GM12878 (cell line): Measurements from ENCODE around the gene APOBEC2. TPM values are rescaled to one million over a fixed set of nuclear protein-coding genes. Genes with fewer than 3 reads are reported as not detected.

Experiments
- ATAC-seq: fragments of 200-7000 bp; cut with Tn5 transposase; 3 replicates; pipeline ENCODE4 v1.9.1; 2020; ENCODE audit warnings: mild to moderate bottlenecking, moderate library complexity
- BruUV-seq: library from RNA; stranded (reverse); fragments of 400-500 nt; replicated peaks from 2 replicates; lab custom pipeline; 2021; lab: Mats Ljungman, UMichigan
- CTCF ChIA-PET: fragments of 300-600 bp; sonication (Branson Sonifier 250); formaldehyde crosslinking; extraction: SDS; loops from one replicate; lab custom pipeline; 2021; ENCODE audit warnings: inconsistent platforms; lab: Yijun Ruan, JAX
- POLR2A ChIA-PET: fragments of 350-600 bp; formaldehyde crosslinking; extraction: SDS; loops from one replicate; lab custom pipeline; 2021; ENCODE audit warnings: inconsistent platforms; lab: Charles Lee
- RAD21 ChIA-PET: fragments of 300-600 bp; sonication (Branson Sonifier 250); formaldehyde crosslinking; loops from one replicate; lab custom pipeline; 2023; ENCODE audit warnings: antibody characterized with exemption; ENCODE audit not compliant: unreplicated experiment; lab: Charles Lee
- SMC1A ChIA-PET: fragments of 300-600 bp; sonication (Branson Sonifier 250); formaldehyde crosslinking; loops from one replicate; lab custom pipeline; 2023; ENCODE audit not compliant: unreplicated experiment, uncharacterized antibody; lab: Charles Lee
- DNase-seq: peaks from one replicate; pipeline ENCODE4 v3.0.0-alpha.2; 2011; ENCODE audit warnings: low read depth, low spot score
- FAIRE-seq: peaks from 3 replicates; lab custom pipeline; 2011; peaks lifted over from hg19 to GRCh38; lab: Jason Lieb, UNC
- H2AFZ ChIP-seq: 2 replicates; pipeline ENCODE4 v1.6.0; 2011; ENCODE audit warnings: low read depth, low read length, control low read depth; ENCODE audit not compliant: control insufficient read depth
- H3K27ac ChIP-seq: 2 replicates; pipeline ENCODE4 v1.5.1; 2011; ENCODE audit warnings: control low read depth; ENCODE audit not compliant: control insufficient read depth, insufficient read depth
- H3K27me3 ChIP-seq, 2 experiments: replicated peaks in 1 of 2; 2 replicates each; pipeline versions ENCODE4 v1.6.0 to v1.6.1; 2011; ENCODE audit warnings: low read length in 1 of 2; ENCODE audit not compliant: control insufficient read depth in 2 of 2, insufficient read depth in 2 of 2
- H3K36me3 ChIP-seq, 2 experiments: 2 replicates each; pipeline ENCODE4 v1.5.1; 2011; ENCODE audit warnings: low read length in 1 of 2; ENCODE audit not compliant: control insufficient read depth in 2 of 2, insufficient read depth in 2 of 2
- H3K4me1 ChIP-seq: 2 replicates; pipeline ENCODE4 v1.6.1; 2011; ENCODE audit warnings: mild to moderate bottlenecking, low read length, moderate library complexity, mixed read lengths; ENCODE audit not compliant: control insufficient read depth, insufficient read depth
- H3K4me2 ChIP-seq: 2 replicates; pipeline ENCODE4 v1.6.0; 2011; ENCODE audit warnings: control low read depth; ENCODE audit not compliant: control insufficient read depth, insufficient read depth
- H3K4me3 ChIP-seq: fragments of 200-600 bp; sonication (generic); 2 replicates; pipeline ENCODE4 v1.5.1; 2016
- H3K79me2 ChIP-seq: 2 replicates; pipeline ENCODE4 v1.6.0; 2011; ENCODE audit warnings: low read length; ENCODE audit not compliant: control insufficient read depth, insufficient read depth
- H3K9ac ChIP-seq: 2 replicates; pipeline ENCODE4 v1.8.0; 2011; ENCODE audit warnings: low read length, control low read depth, mixed read lengths; ENCODE audit not compliant: control insufficient read depth, insufficient read depth
- H3K9me3 ChIP-seq: replicated peaks from 3 replicates; pipeline ENCODE4 v1.5.1; 2011; ENCODE audit warnings: mild to moderate bottlenecking, low read length; ENCODE audit not compliant: control insufficient read depth, insufficient read depth
- H4K20me1 ChIP-seq: 2 replicates; pipeline ENCODE4 v1.6.0; 2011; ENCODE audit not compliant: control insufficient read depth, insufficient read depth
- ATF2 ChIP-seq: IDR thresholded peaks from 2 replicates; pipeline ENCODE4 v1.6.1; 2012; ENCODE audit warnings: low read length, inconsistent platforms
- CBFB ChIP-seq: IDR thresholded peaks from 2 replicates; pipeline ENCODE4 v1.6.1; 2016; ENCODE audit warnings: antibody characterized with exemption, low read depth
- CREM ChIP-seq: IDR thresholded peaks from 2 replicates; pipeline ENCODE4 v1.6.1; 2014; ENCODE audit warnings: antibody characterized with exemption, low read depth
- ELK1 ChIP-seq: IDR thresholded peaks from 2 replicates; pipeline ENCODE4 v1.6.1; 2012; ENCODE audit warnings: low read depth, low read length, improper control_type of control experiment
- GATAD2B ChIP-seq: fragments of 450-650 bp; conservative IDR thresholded peaks from 2 replicates; pipeline ENCODE4 v1.6.1; 2017; ENCODE audit warnings: low read depth, mild to moderate bottlenecking, moderate library complexity
- HCFC1 ChIP-seq: fragments of 150-350 bp; IDR thresholded peaks from 2 replicates; pipeline ENCODE4 v1.6.1; 2014; ENCODE audit warnings: low read length
- LARP7 ChIP-seq: fragments of 450-650 bp; IDR thresholded peaks from 2 replicates; pipeline ENCODE4 v1.6.1; 2017; ENCODE audit warnings: mild to moderate bottlenecking
- STAT3 ChIP-seq: IDR thresholded peaks from 2 replicates; pipeline ENCODE4 v1.6.1; 2011; ENCODE audit warnings: low read depth, low read length, improper control_type of control experiment
- TBL1XR1 ChIP-seq: IDR thresholded peaks from 2 replicates; pipeline ENCODE4 v1.6.1; 2012; ENCODE audit warnings: low read depth, low read length, improper control_type of control experiment
- TCF3 ChIP-seq: IDR thresholded peaks from 2 replicates; pipeline ENCODE4 v1.6.1; 2012; ENCODE audit warnings: low read depth, mild to moderate bottlenecking, low read length, borderline replicate concordance; ENCODE audit not compliant: insufficient read depth
- TCF7 ChIP-seq: IDR thresholded peaks from 2 replicates; pipeline ENCODE4 v1.6.1; 2014; ENCODE audit warnings: antibody characterized with exemption, borderline replicate concordance
- ZNF217 ChIP-seq: fragments of 450-650 bp; IDR thresholded peaks from 2 replicates; pipeline ENCODE4 v1.6.1; 2017; ENCODE audit warnings: antibody characterized with exemption, mild to moderate bottlenecking
- ZNF274 ChIP-seq: IDR thresholded peaks from one replicate; pipeline ENCODE4 v1.8.0; 2011; ENCODE audit not compliant: insufficient read length, insufficient read depth
- ZNF622 ChIP-seq: fragments of 450-650 bp; IDR thresholded peaks from 2 replicates; pipeline ENCODE4 v1.6.1; 2017; ENCODE audit warnings: mild to moderate bottlenecking, inconsistent platforms
- WGBS: methylation state at CpG from one replicate; pipeline ENCODE4 v1.1.6; 2016; ENCODE audit warnings: low lambda C conversion rate; ENCODE audit not compliant: insufficient replicate concordance, insufficient coverage; ENCODE audit errors: missing lambda C conversion rate; 5-methylcytosine and 5-hydroxymethylcytosine counted together
- in situ Hi-C: fragments of 300-500 bp; cut with MboI; formaldehyde crosslinking; loops from 9 replicates; pipeline ENCODE4 v1.14.3; 2018; ENCODE audit warnings: mixed read lengths
- intact Hi-C: fragments of 100-400 bp; cut with micrococcal nuclease; formaldehyde crosslinking; loops from one replicate; pipeline ENCODE4 v1.14.2; 2022; ENCODE audit not compliant: unreplicated experiment
- polyA plus RNA-seq, 11 experiments: library from polyadenylated mRNA; depleted of rRNA in 4 of 11; unstranded in 6 of 11; stranded (reverse) in 5 of 11; fragments of >200 nt; fragmentation: Nextera tagmentation in 4 of 11; fragmentation: Illumina TruSeq in 1 of 11; extraction: Ambion mirVana in 4 of 11; extraction: Trizol in 1 of 11; gene quantifications; 1 replicate in 1 of 11; 2 replicates in 10 of 11; pipeline versions ENCODE4 v1.2.1 to v1.2.3, GENCODE V29; 2011 to 2016; ENCODE audit warnings: inconsistent platforms in 2 of 11, missing spikeins in 2 of 11, low read depth in 1 of 11
- total RNA-seq, 4 experiments: library from RNA; depleted of rRNA in 3 of 4; stranded (reverse); fragments of >200 nt in 3 of 4; fragmentation: Illumina TruSeq in 1 of 4; extraction: Trizol in 1 of 4; gene quantifications; 2 replicates each; pipeline versions ENCODE4 v1.2.1 to v1.2.3, GENCODE V29; 2013 to 2021

APOBEC2 gene
- total and polyA plus RNA-seq, 10 of the 15 experiments (the other 5 are each of a cell fraction or from before 2014, with no cell fraction given): 0.11 to 1.4 (median 0.87) TPM; not detected in 6

GRCh38 chr6:41043151-41043550, 9.9 kb upstream of the APOBEC2 start:
- CTCF ChIA-PET: no interaction called here
- TF ChIP-seq TBL1XR1: no peak
- no peak for TF ChIP-seq CBFB
- no peak for TF ChIP-seq ATF2
- TF ChIP-seq ZNF622: no peak
- no peak for TF ChIP-seq LARP7
- no peak for TF ChIP-seq ZNF217
- TF ChIP-seq TCF7: no peak
- no peak for TF ChIP-seq TCF3
- no peak for TF ChIP-seq ELK1
- TF ChIP-seq GATAD2B: no peak
- no peak for TF ChIP-seq ZNF274
- TF ChIP-seq CREM: no peak
- no peak for TF ChIP-seq STAT3
- no peak for TF ChIP-seq HCFC1
- H3K9me3 ChIP-seq: no peaks in the 10 kb centered on the region
- no peaks in the 10 kb centered on the region for H4K20me1 ChIP-seq
- in situ Hi-C loops: no loop called here
- H3K9ac ChIP-seq: no peak overlapping the region
- DNase-seq: no peak
- no peak for ATAC-seq
- no peak overlapping the region for H3K27ac ChIP-seq
- H3K36me3 ChIP-seq: no peaks in the 10 kb centered on the region
- H3K4me1 ChIP-seq: no peaks in the 10 kb centered on the region
- no peak overlapping the region for H3K4me3 ChIP-seq
- H3K27me3 ChIP-seq: no peaks in the 10 kb centered on the region
- no TSS peak for BruUV-seq
- no peak overlapping the region for H3K4me2 ChIP-seq
- POLR2A ChIA-PET: no interaction called here
- FAIRE-seq: no peak
- RAD21 ChIA-PET: no interaction called here
- 68% methylated on average over 3 of the region's 3 CpGs for WGBS
- H3K79me2 ChIP-seq: no peaks in the 10 kb centered on the region
- SMC1A ChIA-PET: no interaction called here
- H2AFZ ChIP-seq: no peak overlapping the region
- intact Hi-C loops: no loop called here
